ENCODE results near the gene PLA2G4D. TPM values are rescaled to one million over a fixed set of nuclear protein-coding genes. Genes with fewer than 3 reads are reported as not detected.

The PLA2G4D gene
- total and polyA plus RNA-seq, 2 donors (not counting 3 experiments of a cell fraction or from before 2014, with no cell fraction given) = not detected

GRCh38 chr15:42032376-42033213 is 61.8 kb downstream of the PLA2G4D start:
- TF ChIP-seq CTCF (IDR thresholded peaks at IDR 0.05; ENCODE audit: extremely low read depth in 1 of 2, insufficient read depth in 1 of 2, low read depth in 1 of 2, low read length in 2 of 2) = no peak
- no peak for TF ChIP-seq MYC (IDR thresholded peaks at IDR 0.05; ENCODE audit: low read depth, low read length)
- TF ChIP-seq POLR2AphosphoS5 (IDR thresholded peaks at IDR 0.05; ENCODE audit: insufficient read depth, low read depth, low read length) = no peak
- no peak for TF ChIP-seq MAX (IDR thresholded peaks at IDR 0.05; ENCODE audit: insufficient read depth, insufficient read length)
- no peak for TF ChIP-seq EZH2 (IDR thresholded peaks at IDR 0.05; ENCODE audit: borderline replicate concordance, low read depth, low read length, severe bottlenecking)
- no peak for TF ChIP-seq JUN (IDR thresholded peaks at IDR 0.05; ENCODE audit: borderline replicate concordance, insufficient read depth, insufficient read length, low read depth)
- no peak for TF ChIP-seq GATA2 (IDR thresholded peaks at IDR 0.05; ENCODE audit: insufficient read depth, insufficient read length, low read depth, low read length)
- TF ChIP-seq POLR2A (IDR thresholded peaks at IDR 0.05; ENCODE audit: low read depth, low read length) = no peak
- no peak for TF ChIP-seq FOS (IDR thresholded peaks at IDR 0.05; ENCODE audit: borderline replicate concordance, insufficient read depth, low read length)

More at GRCh38 chr15:42032376-42033213, 61.8 kb downstream of the PLA2G4D start:
- H3K4me3 ChIP-seq (replicated peaks in 1 of 3; ENCODE audit: insufficient read depth in 1 of 3, low read depth in 1 of 3, low read length in 3 of 3) = no peak overlapping the region
- no peak overlapping the region for H3K27ac ChIP-seq (ENCODE audit: insufficient read depth, low read depth, low read length)
- no peaks in the 10 kb centered on the region for H3K79me2 ChIP-seq (ENCODE audit: control insufficient read depth, insufficient read depth, low read length)
- H3K4me2 ChIP-seq (ENCODE audit: insufficient read depth, low read length) = no peak overlapping the region
- ChIA-PET POLR2A (no interaction called here), CTCF (no interaction called here)
- intact Hi-C loops (cut with micrococcal nuclease) (no loop called here), dilution Hi-C loops (cut with MboI; ENCODE audit: extremely low pct_ligation_motif_present, low sequenced_read_pairs) (no loop called here)
- no peaks in the 10 kb centered on the region for H3K36me3 ChIP-seq (ENCODE audit: control insufficient read depth in 2 of 2, extremely low read depth in 1 of 2, insufficient read depth in 2 of 2, low read length in 2 of 2)
- BruUV-seq (replicated peaks) = no TSS peak
- no peak overlapping the region for H3K9ac ChIP-seq (replicated peaks; ENCODE audit: extremely low read depth, insufficient read depth, low read length)
- H3K27me3 ChIP-seq (ENCODE audit: control insufficient read depth in 2 of 2, insufficient read depth in 2 of 2, low read length in 2 of 2) = peaks cover 7 to 23% of the 10 kb centered on the region in 2 experiments
- H2AFZ ChIP-seq (ENCODE audit: low read depth, low read length) = no peak overlapping the region
- FAIRE-seq (no peak), DNase-seq (ENCODE audit: low read depth, low spot score) (no peak)
- H4K20me1 ChIP-seq (replicated peaks; ENCODE audit: control insufficient read depth, extremely low read depth, insufficient read depth, low read length) = no peaks in the 10 kb centered on the region
- no peaks in the 10 kb centered on the region for H3K9me1 ChIP-seq (replicated peaks; ENCODE audit: control insufficient read depth, extremely low read depth, insufficient read depth, low read length)
- peaks cover 2% of the 10 kb centered on the region for H3K4me1 ChIP-seq (ENCODE audit: control insufficient read depth, extremely low read depth, insufficient read depth, low read length)
- H3K9me3 ChIP-seq (replicated peaks; ENCODE audit: control insufficient read depth, insufficient read depth, low read length) = no peaks in the 10 kb centered on the region
